Fibroblast of lung (primary cell): Measurements from ENCODE around the gene HYCC1. TPM values are rescaled to one million over a fixed set of nuclear protein-coding genes. Genes with fewer than 3 reads are reported as not detected.

Source experiments
- DNase-seq, 2 donors: peaks; one replicate each; pipeline versions ENCODE4 v3.0.0 to v3.0.0-alpha.2; 2010; ENCODE audit warnings: low read depth in 2 of 2
- H2AFZ ChIP-seq: 2 replicates; pipeline ENCODE4 v1.5.1; 2012; ENCODE audit warnings: low read length, control low read depth, inconsistent platforms
- H3K27ac ChIP-seq: 2 replicates; pipeline ENCODE4 v1.5.1; 2011; ENCODE audit warnings: low read length, control low read depth; ENCODE audit not compliant: insufficient read depth
- H3K27me3 ChIP-seq: 2 replicates; pipeline ENCODE4 v1.5.1; 2011; ENCODE audit warnings: mild to moderate bottlenecking, low read length; ENCODE audit not compliant: control insufficient read depth, insufficient read depth
- H3K36me3 ChIP-seq: 2 replicates; pipeline ENCODE4 v1.5.1; 2011; ENCODE audit warnings: low read length; ENCODE audit not compliant: control insufficient read depth, insufficient read depth
- H3K4me1 ChIP-seq: 2 replicates; pipeline ENCODE4 v1.5.1; 2011; ENCODE audit warnings: low read length; ENCODE audit not compliant: control insufficient read depth, insufficient read depth; ENCODE audit errors: extremely low read depth
- H3K4me2 ChIP-seq: 2 replicates; pipeline ENCODE4 v1.5.1; 2011; ENCODE audit warnings: low read length, control low read depth; ENCODE audit not compliant: insufficient read depth; ENCODE audit errors: extremely low read depth
- H3K4me3 ChIP-seq, 4 experiments: fragments of 200-600 bp in 1 of 4; sonication (generic) in 1 of 4; replicated peaks in 1 of 4; 2 replicates each; pipeline ENCODE4 v1.5.1; 2011 to 2016; ENCODE audit warnings: low read length in 4 of 4, low read depth in 3 of 4, mild to moderate bottlenecking in 3 of 4, control low read depth in 2 of 4, inconsistent platforms in 1 of 4, mixed read lengths in 1 of 4; ENCODE audit not compliant: insufficient read depth in 1 of 4; ENCODE audit errors: control extremely low read depth in 1 of 4
- H3K79me2 ChIP-seq: 2 replicates; pipeline ENCODE4 v1.5.1; 2012; ENCODE audit warnings: mild to moderate bottlenecking, low read length, inconsistent platforms; ENCODE audit not compliant: control insufficient read depth, insufficient read depth
- H3K9ac ChIP-seq: 2 replicates; pipeline ENCODE4 v1.5.1; 2011; ENCODE audit warnings: mild to moderate bottlenecking, low read length, control low read depth; ENCODE audit not compliant: insufficient read depth
- H3K9me3 ChIP-seq: 2 replicates; pipeline ENCODE4 v1.5.1; 2012; ENCODE audit warnings: low read depth, low read length; ENCODE audit not compliant: control insufficient read depth, insufficient read depth
- H4K20me1 ChIP-seq: 2 replicates; pipeline ENCODE4 v1.5.1; 2011; ENCODE audit warnings: low read length; ENCODE audit not compliant: control insufficient read depth, insufficient read depth; ENCODE audit errors: extremely low read depth
- CTCF ChIP-seq, 2 donors: IDR thresholded peaks in 1 of 2; conservative IDR thresholded peaks in 1 of 2; 1 replicate in 1 of 2; 2 replicates in 1 of 2; pipeline ENCODE4 v1.5.1; 2011 to 2012; ENCODE audit warnings: low read length in 2 of 2, control low read depth in 1 of 2, inconsistent platforms in 1 of 2, low read depth in 1 of 2, mild to moderate bottlenecking in 1 of 2
- EZH2 ChIP-seq: IDR thresholded peaks from 2 replicates; pipeline ENCODE4 v1.5.1; 2012; ENCODE audit warnings: low read length, control low read depth, mild to moderate bottlenecking; ENCODE audit errors: missing control alignments
- polyA plus RNA-seq, 2 donors: library from polyadenylated mRNA; depleted of rRNA in 1 of 2; stranded (reverse) in 1 of 2; unstranded in 1 of 2; fragments of >200 nt; gene quantifications; 2 replicates each; pipeline ENCODE4 v1.2.1, GENCODE V29; 2011 to 2012; ENCODE audit warnings: missing spikeins in 1 of 2
- total RNA-seq: library from RNA; depleted of rRNA; stranded (reverse); fragments of >200 nt; gene quantifications from 2 replicates; pipeline ENCODE4 v1.2.1, GENCODE V29; 2014

Gene HYCC1
- total and polyA plus RNA-seq, 2 donors (not counting 1 experiment from before 2014, with no cell fraction given) = 197 to 211 TPM

GRCh38 chr7:23027261-23027660, 13.3 kb upstream of the HYCC1 start:
- DNase-seq = no peak

GRCh38 chr7:23026164-23026563, 12.2 kb upstream of the HYCC1 start:
- Histone ChIP-seq H3K79me2 (no peaks in the 10 kb centered on the region), H3K9ac (no peak overlapping the region), H3K4me2 (no peak overlapping the region), H3K4me3 (no peak overlapping the region), H3K9me3 (no peaks in the 10 kb centered on the region), H3K27me3 (no peaks in the 10 kb centered on the region), H2AFZ (no peak overlapping the region), H3K4me1 (peaks cover 10% of the 10 kb centered on the region), H4K20me1 (no peaks in the 10 kb centered on the region), H3K36me3 (no peaks in the 10 kb centered on the region), H3K27ac (no peak overlapping the region)
- TF ChIP-seq CTCF (conservative IDR thresholded peaks at IDR 0.05 in 1 of 2, IDR thresholded peaks at IDR 0.05 in 1 of 2; ENCODE audit: low read depth in 1 of 2, low read length in 2 of 2) = no peak
- TF ChIP-seq EZH2 = no peak
- DNase-seq = peak in 1 of 2 donors; percentile 25

More at GRCh38 chr7:23027261-23027660, 13.3 kb upstream of the HYCC1 start:
- Histone ChIP-seq H3K9ac (no peak overlapping the region), H3K27ac (no peak overlapping the region), H3K36me3 (no peaks in the 10 kb centered on the region), H2AFZ (no peak overlapping the region), H3K4me3 (no peak overlapping the region), H4K20me1 (no peaks in the 10 kb centered on the region), H3K4me1 (peaks cover 6% of the 10 kb centered on the region), H3K79me2 (no peaks in the 10 kb centered on the region), H3K9me3 (no peaks in the 10 kb centered on the region), H3K27me3 (no peaks in the 10 kb centered on the region), H3K4me2 (no peak overlapping the region)
- TF ChIP-seq EZH2 (no peak), CTCF (conservative IDR thresholded peaks at IDR 0.05 in 1 of 2, IDR thresholded peaks at IDR 0.05 in 1 of 2; ENCODE audit: low read depth in 1 of 2, low read length in 2 of 2) (no peak)

- Histone ChIP-seq H3K4me2 (no peak overlapping the region), H2AFZ (no peak overlapping the region), H3K9me3 (no peaks in the 10 kb centered on the region), H3K36me3 (no peaks in the 10 kb centered on the region), H3K27ac (no peak overlapping the region), H3K79me2 (no peaks in the 10 kb centered on the region), H3K27me3 (no peaks in the 10 kb centered on the region), H3K4me3 (no peak overlapping the region), H4K20me1 (no peaks in the 10 kb centered on the region), H3K4me1 (peaks cover 18% of the 10 kb centered on the region), H3K9ac (no peak overlapping the region)
- TF ChIP-seq CTCF (conservative IDR thresholded peaks at IDR 0.05 in 1 of 2, IDR thresholded peaks at IDR 0.05 in 1 of 2; ENCODE audit: low read depth in 1 of 2, low read length in 2 of 2) (no peak), EZH2 (no peak)
- DNase-seq = no peak
Measured at GRCh38 chr7:23024454-23024853, 10.5 kb upstream of the HYCC1 start.
